SU-DHL-6 (cell line): ENCODE measurements around the gene KAT8.

Experiments used
- H2AFZ ChIP-seq: fragments of 200-600 bp; sonication (generic); 2 replicates; pipeline ENCODE4 v1.6.1; 2014; ENCODE audit warnings: low read depth, mild to moderate bottlenecking, moderate library complexity, mixed read lengths, antibody characterized with exemption, low read length; ENCODE audit not compliant: severe bottlenecking
- H3F3A ChIP-seq: fragments of 200-600 bp; shearing (Covaris generic); 2 replicates; pipeline ENCODE4 v1.6.0; 2016; ENCODE audit warnings: antibody characterized with exemption, mild to moderate bottlenecking; ENCODE audit not compliant: insufficient read depth
- H3K27ac ChIP-seq: fragments of 200-600 bp; sonication (generic); 2 replicates; pipeline ENCODE4 v1.5.1; 2016; ENCODE audit warnings: low read depth, mild to moderate bottlenecking, low read length, moderate library complexity, mixed read lengths
- H3K27me3 ChIP-seq: fragments of 200-600 bp; sonication (generic), shearing (Covaris generic); 2 replicates; pipeline ENCODE4 v1.6.0; 2014; ENCODE audit warnings: mild to moderate bottlenecking, low read length
- H3K36me3 ChIP-seq: fragments of 200-600 bp; sonication (generic); 2 replicates; pipeline ENCODE4 v1.6.1; 2014; ENCODE audit warnings: mild to moderate bottlenecking, low read length, mixed read lengths
- H3K4me2 ChIP-seq: fragments of 300-600, 200-600 bp; shearing (Covaris generic), sonication (generic); 2 replicates; pipeline ENCODE4 v1.6.0; 2014; ENCODE audit warnings: low read length, low read depth, mild to moderate bottlenecking; ENCODE audit not compliant: poor library complexity, severe bottlenecking
- H3K4me3 ChIP-seq: fragments of 200-600 bp; sonication (generic); 2 replicates; pipeline ENCODE4 v1.5.1; 2014; ENCODE audit warnings: antibody characterized with exemption, low read length, mild to moderate bottlenecking, mixed read lengths; ENCODE audit not compliant: insufficient read depth, poor library complexity, severe bottlenecking
- H3K79me2 ChIP-seq: fragments of 200-600 bp; sonication (generic); 2 replicates; pipeline ENCODE4 v1.6.1; 2014; ENCODE audit warnings: mild to moderate bottlenecking, low read length, moderate library complexity; ENCODE audit not compliant: insufficient read depth
- H3K9ac ChIP-seq: fragments of 200-600 bp; sonication (generic); 2 replicates; pipeline ENCODE4 v1.7.0; 2014; ENCODE audit warnings: mild to moderate bottlenecking, low read length
- H3K9me2 ChIP-seq: fragments of 200-600 bp; sonication (generic); replicated peaks from 2 replicates; pipeline ENCODE4 v1.6.1; 2014; ENCODE audit warnings: low read length; ENCODE audit not compliant: insufficient read depth
- H3K9me3 ChIP-seq: fragments of 200-600 bp; sonication (generic); 2 replicates; pipeline ENCODE4 v1.6.1; 2014; ENCODE audit warnings: low read length, mixed read lengths; ENCODE audit not compliant: insufficient read depth
- H4K20me1 ChIP-seq: fragments of 200-600 bp; sonication (generic); 2 replicates; pipeline ENCODE4 v1.6.1; 2014; ENCODE audit warnings: low read depth, mild to moderate bottlenecking, antibody characterized with exemption, low read length, moderate library complexity, mixed read lengths
- EZH2phosphoT487 ChIP-seq: fragments of 200-600 bp; sonication (generic), shearing (Covaris generic); conservative IDR thresholded peaks from 2 replicates; pipeline ENCODE4 v1.6.1; 2018; ENCODE audit warnings: mild to moderate bottlenecking, antibody characterized with exemption, low read length, moderate library complexity, mixed read lengths
- TF ChIP-seq, protein P1 (sequence below): fragments of 200-600 bp; sonication (generic); IDR thresholded peaks from one replicate; pipeline ENCODE4 v1.5.1; 2017; ENCODE audit warnings: antibody characterized with exemption, mild to moderate bottlenecking, low read length, moderate library complexity; ENCODE audit not compliant: insufficient read depth, poor library complexity, severe bottlenecking

The KAT8 gene

DNA sequence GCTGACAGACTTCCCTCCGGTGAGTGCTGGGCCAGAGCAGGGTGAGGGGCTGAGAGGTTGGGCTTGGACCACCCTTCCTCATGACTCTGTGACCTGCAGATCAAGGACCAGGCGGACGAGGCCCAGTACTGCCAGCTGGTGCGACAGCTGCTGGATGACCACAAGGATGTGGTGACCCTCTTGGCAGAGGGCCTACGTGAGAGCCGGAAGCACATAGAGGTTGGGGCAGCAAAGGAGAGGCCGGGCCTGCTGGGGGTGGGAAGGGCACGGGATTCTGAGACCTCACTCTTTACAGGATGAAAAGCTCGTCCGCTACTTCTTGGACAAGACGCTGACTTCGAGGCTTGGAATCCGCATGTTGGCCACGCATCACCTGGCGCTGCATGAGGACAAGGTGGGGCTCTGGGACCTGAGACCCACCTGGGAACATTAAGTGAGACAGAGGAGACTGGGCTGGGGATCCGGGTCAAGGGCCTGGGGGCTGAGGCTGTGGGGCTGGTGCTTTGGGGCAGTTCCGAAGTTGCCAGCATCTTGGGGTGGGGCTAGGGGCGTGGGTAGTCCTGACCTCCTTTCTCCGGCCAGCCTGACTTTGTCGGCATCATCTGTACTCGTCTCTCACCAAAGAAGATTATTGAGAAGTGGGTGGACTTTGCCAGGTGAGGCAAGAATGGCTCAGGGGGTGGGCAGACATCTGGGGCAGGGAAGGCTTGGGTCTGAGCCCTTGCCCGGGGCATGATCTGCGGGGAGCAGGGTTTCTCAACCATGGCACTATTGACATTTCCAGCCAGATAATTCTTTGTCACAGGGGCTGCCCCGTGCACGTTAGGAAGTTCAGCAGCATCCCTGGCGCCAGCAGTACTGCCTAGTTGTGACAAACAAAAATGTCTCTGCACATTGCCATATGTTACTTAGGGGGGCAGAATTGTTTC is 7.1 kb upstream of the KAT8 start:
- H2AFZ ChIP-seq, result no peak overlapping the region
- H3K4me3 ChIP-seq, result no peak overlapping the region
- no peaks in the 10 kb centered on the region for H3K9me3 ChIP-seq
- H3K27ac ChIP-seq, result no peak overlapping the region
- H3K79me2 ChIP-seq, result 0 out of 2 replicates have a peak, but pooled peaks cover 7% of the 10 kb centered on the region
- 0 out of 2 replicates have a peak, but pooled peaks cover 16% of the 10 kb centered on the region for H3F3A ChIP-seq
- H3K27me3 ChIP-seq, result no peaks in the 10 kb centered on the region
- H3K4me2 ChIP-seq, result no peak overlapping the region
- H3K9ac ChIP-seq, result no peak overlapping the region
- no peaks in the 10 kb centered on the region for H4K20me1 ChIP-seq
- TF ChIP-seq EZH2phosphoT487, result no peak
- TF ChIP-seq, protein P1, sequence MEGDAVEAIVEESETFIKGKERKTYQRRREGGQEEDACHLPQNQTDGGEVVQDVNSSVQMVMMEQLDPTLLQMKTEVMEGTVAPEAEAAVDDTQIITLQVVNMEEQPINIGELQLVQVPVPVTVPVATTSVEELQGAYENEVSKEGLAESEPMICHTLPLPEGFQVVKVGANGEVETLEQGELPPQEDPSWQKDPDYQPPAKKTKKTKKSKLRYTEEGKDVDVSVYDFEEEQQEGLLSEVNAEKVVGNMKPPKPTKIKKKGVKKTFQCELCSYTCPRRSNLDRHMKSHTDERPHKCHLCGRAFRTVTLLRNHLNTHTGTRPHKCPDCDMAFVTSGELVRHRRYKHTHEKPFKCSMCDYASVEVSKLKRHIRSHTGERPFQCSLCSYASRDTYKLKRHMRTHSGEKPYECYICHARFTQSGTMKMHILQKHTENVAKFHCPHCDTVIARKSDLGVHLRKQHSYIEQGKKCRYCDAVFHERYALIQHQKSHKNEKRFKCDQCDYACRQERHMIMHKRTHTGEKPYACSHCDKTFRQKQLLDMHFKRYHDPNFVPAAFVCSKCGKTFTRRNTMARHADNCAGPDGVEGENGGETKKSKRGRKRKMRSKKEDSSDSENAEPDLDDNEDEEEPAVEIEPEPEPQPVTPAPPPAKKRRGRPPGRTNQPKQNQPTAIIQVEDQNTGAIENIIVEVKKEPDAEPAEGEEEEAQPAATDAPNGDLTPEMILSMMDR, result no peak
- no peaks in the 10 kb centered on the region for H3K36me3 ChIP-seq
- no peaks in the 10 kb centered on the region for H3K9me2 ChIP-seq

DNA sequence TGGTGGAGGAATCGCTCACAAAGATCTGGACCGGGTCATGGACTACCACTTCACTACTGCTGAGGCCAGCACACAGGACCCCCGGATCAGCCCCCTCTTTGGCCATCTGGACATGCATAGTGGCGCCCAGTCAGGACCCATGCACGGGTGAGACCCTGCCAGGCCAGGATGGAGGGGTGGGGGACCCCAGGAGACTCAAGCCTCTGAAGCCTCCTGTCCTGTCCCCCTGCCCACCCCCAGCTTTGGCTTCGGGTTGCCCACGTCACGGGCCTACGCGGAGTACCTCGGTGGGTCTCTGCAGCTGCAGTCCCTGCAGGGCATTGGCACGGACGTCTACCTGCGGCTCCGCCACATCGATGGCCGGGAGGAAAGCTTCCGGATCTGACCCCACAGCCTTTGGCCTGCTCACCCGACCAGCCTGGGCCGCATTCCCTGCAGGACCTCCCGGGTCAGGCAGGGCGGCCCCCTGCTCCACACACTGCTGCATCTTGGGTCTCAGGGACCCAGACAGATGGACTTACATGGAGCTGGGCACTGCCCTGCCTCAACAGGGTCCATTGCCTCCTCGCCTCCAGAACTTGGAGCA is 5.5 kb upstream of the KAT8 start:
- Histone ChIP-seq H3K27me3 (no peaks in the 10 kb centered on the region), H3K4me2 (no peak overlapping the region), H3K9ac (no peak overlapping the region), H3K27ac (no peak overlapping the region), H4K20me1 (no peaks in the 10 kb centered on the region), H3F3A (0 out of 2 replicates have a peak, but pooled peaks cover 12% of the 10 kb centered on the region), H3K36me3 (no peaks in the 10 kb centered on the region), H3K4me3 (no peak overlapping the region), H2AFZ (no peak overlapping the region), H3K9me2 (no peaks in the 10 kb centered on the region), H3K9me3 (no peaks in the 10 kb centered on the region), H3K79me2 (0 out of 2 replicates have a peak, but pooled peaks cover 11% of the 10 kb centered on the region)
- TF ChIP-seq, protein P1, result no peak
- TF ChIP-seq EZH2phosphoT487, result no peak

GRCh38 chr16:31112711-31113110 is 4.8 kb upstream of the KAT8 start:
- H3K9ac ChIP-seq, result no peak overlapping the region
- H3F3A ChIP-seq, result 0 out of 2 replicates have a peak, but pooled peaks cover 5% of the 10 kb centered on the region
- no peaks in the 10 kb centered on the region for H3K9me2 ChIP-seq
- H3K27me3 ChIP-seq, result no peaks in the 10 kb centered on the region
- no peak overlapping the region for H3K4me2 ChIP-seq
- no peak overlapping the region for H3K27ac ChIP-seq
- no peak overlapping the region for H3K4me3 ChIP-seq
- no peaks in the 10 kb centered on the region for H3K9me3 ChIP-seq
- no peaks in the 10 kb centered on the region for H3K36me3 ChIP-seq
- no peak for TF ChIP-seq EZH2phosphoT487
- TF ChIP-seq, protein P1, result no peak
- H2AFZ ChIP-seq, result no peak overlapping the region
- H3K79me2 ChIP-seq, result 0 out of 2 replicates have a peak, but pooled peaks cover 11% of the 10 kb centered on the region
- H4K20me1 ChIP-seq, result no peaks in the 10 kb centered on the region
